Karpas-422 (cell line): ENCODE measurements around the gene FHOD3. TPM values are rescaled to one million over a fixed set of nuclear protein-coding genes. Genes with fewer than 3 reads are reported as not detected.
A peak's percentile ranks its signal among the peaks of the same experiment; 100 is the strongest.

Source experiments
- DNase-seq: peaks from one replicate; pipeline ENCODE4 v3.0.0-alpha.2; 2015
- H2AFZ ChIP-seq: fragments of 200-600 bp; sonication (generic); 2 replicates; pipeline ENCODE4 v1.6.1; 2014; ENCODE audit warnings: antibody characterized with exemption, low read length, mixed read lengths
- H3K27ac ChIP-seq: fragments of 200-600 bp; sonication (generic); 2 replicates; pipeline ENCODE4 v1.5.1; 2014; ENCODE audit warnings: mild to moderate bottlenecking, low read length, moderate library complexity
- H3K27me3 ChIP-seq: fragments of 200-600 bp; sonication (generic); 2 replicates; pipeline ENCODE4 v1.6.1; 2014; ENCODE audit warnings: low read length, mixed read lengths
- H3K36me3 ChIP-seq: fragments of 200-600 bp; sonication (generic); 2 replicates; pipeline ENCODE4 v1.6.1; 2014; ENCODE audit warnings: low read length, mixed read lengths; ENCODE audit not compliant: insufficient read depth
- H3K4me1 ChIP-seq: fragments of 200-600 bp; sonication (generic); 2 replicates; pipeline ENCODE4 v1.6.1; 2014; ENCODE audit warnings: mild to moderate bottlenecking, low read length, mixed read lengths
- H3K4me2 ChIP-seq: fragments of 200-600 bp; sonication (generic); 2 replicates; pipeline ENCODE4 v1.6.1; 2014; ENCODE audit warnings: low read length, low read depth, mild to moderate bottlenecking; ENCODE audit not compliant: poor library complexity, severe bottlenecking
- H3K4me3 ChIP-seq: fragments of 200-600 bp; sonication (generic); 2 replicates; pipeline ENCODE4 v1.5.1; 2014; ENCODE audit warnings: mild to moderate bottlenecking, antibody characterized with exemption, low read length, mixed read lengths
- H3K79me2 ChIP-seq: fragments of 200-600 bp; sonication (generic); 2 replicates; pipeline ENCODE4 v1.6.1; 2014; ENCODE audit warnings: mild to moderate bottlenecking, low read length, mixed read lengths
- H3K9ac ChIP-seq: fragments of 200-600 bp; sonication (generic); 2 replicates; pipeline ENCODE4 v1.6.0; 2014; ENCODE audit warnings: low read length
- H3K9me2 ChIP-seq: fragments of 200-600 bp; sonication (generic), shearing (Covaris generic); replicated peaks from 2 replicates; pipeline ENCODE4 v1.6.0; 2014; ENCODE audit warnings: mild to moderate bottlenecking, low read length, moderate library complexity; ENCODE audit not compliant: insufficient read depth
- H3K9me3 ChIP-seq: fragments of 300-700, 200-600 bp; sonication (generic); 2 replicates; pipeline ENCODE4 v1.6.1; 2014; ENCODE audit warnings: low read length, mixed read lengths
- H4K20me1 ChIP-seq: fragments of 200-600 bp; sonication (generic); 2 replicates; pipeline ENCODE4 v1.6.1; 2014; ENCODE audit warnings: mild to moderate bottlenecking, antibody characterized with exemption, low read length, low read depth; ENCODE audit not compliant: insufficient read depth
- total RNA-seq: library from RNA; depleted of rRNA; stranded (reverse); fragments of >200 nt; shearing (Covaris generic); gene quantifications from 2 replicates; pipeline ENCODE4 v1.2.3, GENCODE V29; 2014; ENCODE audit warnings: low replicate concordance

Gene FHOD3
- total RNA-seq, 1 experiment from 2014 or later: 26.6 TPM

DNA sequence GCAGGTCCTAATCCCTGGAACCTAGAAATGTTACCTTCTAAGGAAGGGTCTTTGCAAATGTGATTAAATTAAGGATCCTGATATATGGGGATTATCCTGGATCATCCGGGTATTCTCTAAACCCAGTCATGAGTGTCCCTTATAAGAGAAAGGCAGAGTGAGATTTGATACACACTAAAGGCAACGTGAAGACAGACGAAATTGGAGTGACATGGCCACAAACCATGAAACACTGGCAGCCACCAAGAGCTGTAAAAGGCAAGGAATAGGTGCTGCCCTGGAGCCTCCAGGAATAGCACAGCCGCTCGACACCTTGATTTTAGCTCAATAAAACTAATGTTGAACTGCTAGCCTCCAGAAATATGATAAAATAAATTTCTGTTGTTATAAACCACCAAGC is 486.3 kb downstream of the FHOD3 start:
- H3K9me3 ChIP-seq: no peaks in the 10 kb centered on the region
- H3K27me3 ChIP-seq: no peaks in the 10 kb centered on the region
- H4K20me1 ChIP-seq: no peaks in the 10 kb centered on the region
- no peak overlapping the region for H2AFZ ChIP-seq
- no peaks in the 10 kb centered on the region for H3K4me1 ChIP-seq
- H3K27ac ChIP-seq: no peak overlapping the region
- no peak overlapping the region for H3K4me3 ChIP-seq
- DNase-seq: no peak
- H3K36me3 ChIP-seq: no peaks in the 10 kb centered on the region
- no peaks in the 10 kb centered on the region for H3K79me2 ChIP-seq
- no peaks in the 10 kb centered on the region for H3K9me2 ChIP-seq
- H3K4me2 ChIP-seq: no peak overlapping the region
- H3K9ac ChIP-seq: no peak overlapping the region

DNA sequence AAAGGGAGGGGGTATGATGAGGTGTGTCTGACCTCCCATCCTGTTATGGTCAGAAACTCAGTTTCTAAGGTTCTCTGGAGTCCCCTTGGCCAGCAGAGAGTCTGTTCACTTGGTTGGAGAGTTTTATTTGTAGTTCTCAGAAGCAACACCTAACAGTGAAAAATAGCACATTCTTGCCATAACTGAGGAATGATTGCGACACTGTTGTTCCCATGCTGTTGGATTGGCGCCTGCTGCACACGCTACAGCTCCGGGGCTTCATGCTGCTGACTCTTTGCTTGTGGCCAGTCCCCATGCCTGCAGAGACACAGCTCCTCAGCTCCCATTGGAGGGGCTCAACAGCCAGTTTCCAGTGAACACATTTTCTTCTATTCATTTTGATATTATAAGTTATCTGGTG is 489.2 kb downstream of the FHOD3 start:
- no peaks in the 10 kb centered on the region for H3K4me1 ChIP-seq
- H3K4me2 ChIP-seq: no peak overlapping the region
- peaks cover 13% of the 10 kb centered on the region for H3K36me3 ChIP-seq
- H3K27ac ChIP-seq: no peak overlapping the region
- no peaks in the 10 kb centered on the region for H3K79me2 ChIP-seq
- no peaks in the 10 kb centered on the region; the same call in 1 of the 2 replicates for H3K9me3 ChIP-seq
- no peaks in the 10 kb centered on the region for H3K9me2 ChIP-seq
- H3K9ac ChIP-seq: no peak overlapping the region
- no peaks in the 10 kb centered on the region for H4K20me1 ChIP-seq
- H3K27me3 ChIP-seq: no peaks in the 10 kb centered on the region
- H3K4me3 ChIP-seq: no peak overlapping the region
- DNase-seq: no peak
- H2AFZ ChIP-seq: no peak overlapping the region

DNA sequence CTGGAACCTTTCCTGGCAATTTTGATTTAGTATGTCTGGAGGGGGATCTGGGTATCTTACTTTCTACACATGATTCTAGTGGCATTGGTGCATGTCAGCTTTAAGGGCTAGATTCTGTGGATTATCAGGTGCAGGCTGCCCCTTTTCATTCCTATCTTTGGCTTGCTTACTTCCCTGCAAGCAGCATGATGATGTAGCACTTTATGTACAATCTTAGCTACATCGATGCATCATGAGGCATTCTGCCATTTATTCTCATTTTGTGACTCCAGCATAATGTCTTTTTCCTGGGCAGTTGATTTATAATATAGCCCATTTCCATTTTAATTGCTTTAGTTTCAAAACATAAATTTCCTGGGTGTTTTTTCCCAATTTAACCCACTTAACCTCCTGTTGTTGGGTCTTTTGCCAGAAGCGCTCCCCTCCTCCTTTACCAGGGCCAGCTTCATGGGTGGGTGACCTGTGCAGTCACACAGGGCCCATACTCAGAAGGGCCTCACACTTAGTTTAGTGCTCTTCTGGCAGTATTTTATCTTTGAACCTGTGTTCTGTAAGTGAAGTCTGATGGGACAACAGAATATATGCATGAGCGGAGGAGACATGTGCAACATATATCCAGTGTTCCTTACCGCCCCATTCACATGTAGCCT is 495.2 kb downstream of the FHOD3 start:
- H3K4me1 ChIP-seq: no peaks in the 10 kb centered on the region
- H3K9ac ChIP-seq: no peak overlapping the region
- no peaks in the 10 kb centered on the region; the same call in 1 of the 2 replicates for H3K9me3 ChIP-seq
- H3K36me3 ChIP-seq: peaks cover 48% of the 10 kb centered on the region
- H3K27ac ChIP-seq: no peak overlapping the region
- H4K20me1 ChIP-seq: no peaks in the 10 kb centered on the region
- H3K4me3 ChIP-seq: no peak overlapping the region
- no peaks in the 10 kb centered on the region for H3K79me2 ChIP-seq
- no peaks in the 10 kb centered on the region for H3K27me3 ChIP-seq
- no peak overlapping the region for H2AFZ ChIP-seq
- no peak for DNase-seq
- no peak overlapping the region for H3K4me2 ChIP-seq
- H3K9me2 ChIP-seq: no peaks in the 10 kb centered on the region

DNA sequence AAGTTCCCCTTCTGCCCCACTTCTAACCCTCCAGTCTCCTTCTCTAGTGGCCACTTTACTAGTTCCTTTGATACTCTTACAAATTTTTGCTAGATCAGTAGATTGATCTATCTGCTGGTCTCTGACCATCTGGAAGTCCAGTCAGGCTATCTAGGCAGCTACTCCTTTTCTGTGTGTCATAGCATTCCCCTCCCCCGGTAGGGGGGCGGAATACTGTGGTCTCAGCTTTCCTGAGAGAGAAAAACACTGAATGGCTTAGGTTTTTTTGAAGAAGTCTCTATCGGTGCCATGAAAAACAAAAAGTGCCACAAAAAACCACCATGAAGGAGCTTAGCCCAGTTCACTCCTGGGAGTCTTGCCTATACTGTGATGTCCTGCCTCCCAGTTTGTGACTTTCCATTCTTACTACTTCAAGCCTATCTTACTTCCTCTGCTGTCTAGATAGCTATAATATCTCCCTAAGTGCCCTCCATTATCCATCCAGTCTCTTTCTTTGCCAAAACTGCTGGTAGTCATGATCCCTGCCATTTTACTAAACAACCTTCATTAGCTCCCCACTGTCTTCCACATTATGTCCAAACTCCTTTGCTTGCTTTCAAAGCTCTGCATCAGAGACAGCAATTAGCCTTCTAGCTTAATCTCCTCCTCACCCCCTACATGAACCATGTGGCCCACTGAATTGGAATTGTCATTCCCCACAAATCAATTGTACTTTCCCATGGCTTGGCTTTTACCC is 501.4 kb downstream of the FHOD3 start:
- no peaks in the 10 kb centered on the region for H3K9me2 ChIP-seq
- H3K27me3 ChIP-seq: no peaks in the 10 kb centered on the region
- H3K27ac ChIP-seq: no peak overlapping the region
- H3K79me2 ChIP-seq: no peaks in the 10 kb centered on the region
- DNase-seq: no peak
- no peak overlapping the region for H3K4me3 ChIP-seq
- H3K4me2 ChIP-seq: no peak overlapping the region
- no peaks in the 10 kb centered on the region for H3K9me3 ChIP-seq
- H3K36me3 ChIP-seq: peaks cover 50% of the 10 kb centered on the region; the same call in 1 of the 2 replicates
- no peaks in the 10 kb centered on the region for H3K4me1 ChIP-seq
- no peak overlapping the region for H3K9ac ChIP-seq
- H2AFZ ChIP-seq: no peak overlapping the region
- no peaks in the 10 kb centered on the region for H4K20me1 ChIP-seq

DNA sequence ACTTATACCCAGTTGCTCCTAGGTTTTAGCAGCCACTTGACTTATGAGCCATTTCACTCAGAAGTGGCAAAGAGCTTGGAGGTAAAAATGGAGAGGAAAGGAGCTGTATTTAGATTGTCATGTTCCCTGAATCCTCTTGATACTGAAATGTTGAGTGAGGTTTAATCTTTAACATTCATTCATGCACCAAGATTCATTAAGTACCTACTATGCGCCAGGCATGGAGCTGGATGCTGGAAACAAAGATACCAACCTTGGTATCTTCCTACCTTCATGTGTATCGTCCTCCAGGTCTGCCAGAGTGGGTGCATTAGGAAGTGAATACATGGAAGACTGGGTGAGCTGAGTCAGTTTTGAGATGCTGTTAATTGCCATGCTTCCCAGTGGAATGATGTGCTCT is 507.6 kb downstream of the FHOD3 start:
- no peak overlapping the region for H3K4me2 ChIP-seq
- no peaks in the 10 kb centered on the region; the same call in 1 of the 2 replicates for H4K20me1 ChIP-seq
- H2AFZ ChIP-seq: no peak overlapping the region
- H3K4me1 ChIP-seq: peaks cover 8% of the 10 kb centered on the region
- no peaks in the 10 kb centered on the region for H3K27me3 ChIP-seq
- no peak overlapping the region for H3K27ac ChIP-seq
- no peaks in the 10 kb centered on the region for H3K9me2 ChIP-seq
- H3K4me3 ChIP-seq: no peak overlapping the region
- no peak for DNase-seq
- H3K9ac ChIP-seq: no peak overlapping the region
- peaks cover 24% of the 10 kb centered on the region for H3K79me2 ChIP-seq
- peaks cover 63% of the 10 kb centered on the region for H3K36me3 ChIP-seq
- H3K9me3 ChIP-seq: no peaks in the 10 kb centered on the region

DNA sequence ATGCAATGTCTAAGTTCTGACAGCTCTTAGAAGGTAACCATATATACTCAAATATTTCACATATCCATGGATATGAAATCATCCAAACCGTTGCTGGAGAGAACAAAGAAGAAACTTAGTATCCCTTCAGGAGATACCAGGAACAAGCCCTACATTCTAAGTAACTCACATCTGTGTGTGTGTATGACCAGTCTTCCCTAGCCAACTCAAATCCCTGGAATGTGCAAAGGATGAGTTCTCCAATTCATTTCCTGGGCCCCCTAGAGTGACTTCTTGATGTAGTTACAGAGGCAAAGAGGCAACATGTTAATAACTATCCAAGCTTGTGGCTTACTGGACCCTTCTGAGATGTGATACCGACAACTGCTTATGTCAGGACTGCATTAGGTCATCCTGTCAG is 511.2 kb downstream of the FHOD3 start:
- Histone ChIP-seq H3K27me3 (no peaks in the 10 kb centered on the region), H4K20me1 (no peaks in the 10 kb centered on the region; the same call in 1 of the 2 replicates), H3K9me3 (no peaks in the 10 kb centered on the region), H3K36me3 (peaks cover 48% of the 10 kb centered on the region), H3K27ac (no peak overlapping the region), H3K4me2 (no peak overlapping the region), H2AFZ (no peak overlapping the region), H3K4me1 (peaks cover 8% of the 10 kb centered on the region), H3K4me3 (no peak overlapping the region), H3K9ac (no peak overlapping the region), H3K79me2 (peaks cover 29% of the 10 kb centered on the region), H3K9me2 (no peaks in the 10 kb centered on the region)
- no peak for DNase-seq

DNA sequence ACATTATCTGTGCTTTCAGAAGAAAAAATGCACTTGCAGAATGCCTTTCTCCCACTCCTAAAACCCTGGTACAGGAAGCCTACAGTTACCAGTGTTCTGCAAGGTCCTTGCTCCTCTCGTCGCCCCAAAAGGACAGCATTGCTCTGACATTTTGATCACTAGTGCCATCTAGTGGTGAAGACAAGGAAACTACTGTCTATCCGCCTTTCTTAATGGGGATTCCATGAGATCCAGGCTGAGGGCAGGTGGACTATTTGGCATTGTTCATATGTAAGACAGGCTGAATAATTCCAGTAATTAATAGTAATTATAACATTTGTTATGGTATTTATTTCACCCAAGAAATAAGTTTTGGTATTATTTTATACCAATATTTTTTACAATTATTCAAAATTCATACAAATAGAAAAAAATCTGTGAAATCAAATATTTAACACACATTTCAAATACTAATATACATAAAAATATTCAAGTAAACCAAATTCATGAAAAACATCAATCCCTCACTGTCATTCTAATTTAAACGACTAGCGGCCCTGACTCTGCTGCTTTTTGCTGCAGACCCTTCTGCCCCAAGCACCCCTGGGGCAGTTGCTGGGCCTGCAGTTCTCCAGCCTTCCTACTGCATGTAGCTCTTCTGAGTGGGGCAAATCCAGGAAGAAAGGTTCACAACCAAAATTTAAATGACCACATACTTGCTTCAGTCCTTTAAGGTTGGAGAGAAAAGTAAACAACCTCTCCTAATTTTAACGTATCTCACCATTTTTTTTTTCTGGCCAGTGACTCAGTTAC is 512.3 kb downstream of the FHOD3 start:
- Histone ChIP-seq H3K79me2 (peaks cover 33% of the 10 kb centered on the region), H3K27me3 (no peaks in the 10 kb centered on the region), H3K9me3 (no peaks in the 10 kb centered on the region), H2AFZ (no peak overlapping the region), H3K4me1 (peaks cover 8% of the 10 kb centered on the region), H3K27ac (no peak overlapping the region), H3K9me2 (no peaks in the 10 kb centered on the region), H3K36me3 (peaks cover 37% of the 10 kb centered on the region), H3K9ac (peak overlapping the region; percentile 41; the same call in 1 of the 2 replicates), H3K4me3 (no peak overlapping the region), H3K4me2 (peak overlapping the region; percentile 4), H4K20me1 (no peaks in the 10 kb centered on the region; the same call in 1 of the 2 replicates)
- DNase-seq: peak; percentile 91

DNA sequence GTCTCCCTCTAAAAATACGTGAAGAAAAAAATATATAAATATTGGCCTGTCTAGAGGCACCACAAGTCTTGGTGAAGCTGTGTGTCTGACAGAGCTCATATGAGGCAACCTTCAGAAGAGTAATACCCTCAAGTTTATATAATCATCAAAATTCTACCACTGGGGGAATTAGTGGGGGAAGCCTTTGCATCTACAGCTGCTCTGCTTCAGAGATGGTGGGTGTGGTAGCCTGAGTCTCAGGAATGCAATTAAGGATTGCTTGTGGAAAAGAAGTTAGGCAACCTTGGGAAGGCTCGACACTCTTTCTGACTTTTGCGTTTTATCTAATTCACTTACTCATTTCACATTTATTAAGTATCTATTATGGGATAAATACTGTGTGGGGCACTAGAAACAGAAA is 513.9 kb downstream of the FHOD3 start:
- H3K9me2 ChIP-seq: no peaks in the 10 kb centered on the region
- no peak overlapping the region for H3K27ac ChIP-seq
- DNase-seq: no peak

More for the DNA sequence above, 513.9 kb downstream of the FHOD3 start:
- no peaks in the 10 kb centered on the region; the same call in 1 of the 2 replicates for H4K20me1 ChIP-seq
- no peaks in the 10 kb centered on the region for H3K9me3 ChIP-seq
- no peaks in the 10 kb centered on the region for H3K27me3 ChIP-seq
- H3K79me2 ChIP-seq: peaks cover 33% of the 10 kb centered on the region
- no peak overlapping the region for H3K4me2 ChIP-seq
- no peak overlapping the region for H3K9ac ChIP-seq
- H2AFZ ChIP-seq: no peak overlapping the region
- peaks cover 8% of the 10 kb centered on the region for H3K4me1 ChIP-seq
- no peak overlapping the region for H3K4me3 ChIP-seq
- H3K36me3 ChIP-seq: peaks cover 29% of the 10 kb centered on the region
